ENCODE measurements around the gene MAP2K3.

Gene MAP2K3

DNA sequence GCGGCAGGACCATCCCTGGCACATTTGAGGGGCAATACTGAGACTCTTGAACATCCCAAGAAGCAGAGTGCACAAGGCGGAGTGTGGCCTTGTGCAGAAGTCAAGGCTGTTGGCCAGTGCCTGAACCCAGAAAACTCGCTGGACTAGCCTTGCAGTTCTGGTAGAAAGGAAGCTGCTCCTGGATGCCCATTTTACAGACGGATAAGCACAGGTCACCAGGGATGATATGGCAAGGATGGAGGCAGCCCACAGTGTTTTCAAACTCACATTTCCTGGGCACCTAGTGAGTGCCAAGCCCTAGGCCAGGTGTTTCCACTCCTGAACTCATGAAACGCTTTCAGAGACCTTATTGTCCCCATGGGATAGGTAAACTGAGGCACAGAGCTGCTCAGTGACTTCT lies 1.7 kb upstream of the MAP2K3 start:
- DNase-seq (ENCODE audit: low read depth) = no peak

DNA sequence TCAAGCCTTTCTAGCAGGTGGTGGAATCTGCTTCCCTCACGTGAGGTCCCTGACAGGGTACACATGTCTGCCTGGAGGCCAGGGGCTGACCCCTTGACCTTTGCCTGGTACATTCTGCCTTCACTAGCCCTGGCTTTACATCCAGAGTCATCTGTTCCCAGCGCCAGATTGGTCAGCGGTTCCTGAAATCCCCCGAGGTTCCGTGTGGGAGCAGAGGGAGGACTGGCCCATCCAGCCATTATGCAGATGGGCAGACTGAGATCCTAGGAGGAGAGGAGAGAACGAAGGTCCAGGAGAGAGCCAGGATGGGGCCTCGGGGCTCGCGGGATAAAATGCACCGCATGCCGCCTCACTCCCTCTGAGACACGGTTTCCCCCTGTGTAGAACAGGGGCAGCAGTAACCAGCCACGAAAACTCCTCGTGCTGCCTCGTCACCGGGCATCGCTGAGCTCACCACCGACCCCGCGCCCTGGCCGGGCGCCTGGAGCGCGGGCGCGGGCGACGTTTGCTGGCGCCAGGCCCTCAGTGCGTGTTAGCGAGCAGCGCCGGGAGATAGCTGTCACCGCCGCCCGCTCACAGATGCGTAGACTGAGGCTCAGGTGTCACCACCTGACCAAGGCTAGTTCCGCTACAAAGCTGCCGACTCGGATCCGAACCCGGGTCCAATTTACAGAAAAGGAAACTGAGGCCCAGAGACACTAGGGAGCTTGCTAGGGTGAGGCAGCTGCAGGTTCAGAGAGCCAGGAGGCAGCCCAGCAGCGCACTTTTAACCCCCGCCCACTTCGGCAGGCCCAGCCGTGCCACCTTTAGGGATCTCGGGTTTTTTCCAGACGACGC lies 811 bp upstream of the MAP2K3 start:
- no peak for DNase-seq (ENCODE audit: low read depth)

DNA sequence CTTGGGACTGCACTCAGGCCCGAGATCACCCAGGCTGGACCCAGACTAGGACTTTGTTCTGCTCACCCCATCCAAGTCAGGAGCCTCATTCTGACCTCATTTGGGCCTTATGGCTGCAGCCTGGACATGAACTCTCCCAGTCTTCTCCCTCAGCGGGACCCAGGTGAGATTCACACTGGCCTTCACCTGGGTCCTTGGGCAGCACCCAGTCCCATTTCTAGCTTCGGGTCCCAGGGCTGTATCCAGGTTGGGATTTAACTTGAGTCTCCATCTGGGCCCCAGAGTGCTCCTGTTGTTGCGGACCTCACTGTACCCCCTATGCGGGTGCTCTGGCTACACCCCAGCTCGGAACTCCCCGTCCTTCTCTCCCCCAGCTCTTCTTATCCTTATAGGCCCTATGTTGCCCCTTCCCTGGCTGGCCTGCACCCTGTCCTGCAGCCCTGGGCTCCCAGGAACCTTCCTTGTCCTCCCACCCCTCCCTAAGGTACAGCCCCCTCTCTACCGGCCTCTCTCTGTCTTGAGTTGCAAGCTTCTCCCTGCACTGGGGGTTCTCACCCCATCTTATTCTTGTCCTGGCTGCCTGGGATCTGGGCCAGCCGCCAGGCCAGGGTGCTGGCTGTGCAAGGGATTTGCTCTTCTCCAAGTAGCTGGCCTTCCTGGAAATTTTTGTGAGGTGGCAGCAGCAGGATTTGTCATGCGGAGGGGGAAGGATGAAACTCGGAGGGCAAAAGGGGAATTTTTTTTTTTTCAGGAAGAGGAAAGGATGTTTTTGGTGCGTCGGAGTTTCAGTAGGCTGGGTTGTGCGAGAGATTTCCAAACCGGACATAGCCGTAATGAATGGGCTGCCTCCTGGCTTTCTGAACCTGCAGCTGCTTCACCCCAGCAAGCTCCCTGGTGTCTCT lies 904 bp downstream of the MAP2K3 start:
- no peak for DNase-seq (ENCODE audit: low read depth)

DNA sequence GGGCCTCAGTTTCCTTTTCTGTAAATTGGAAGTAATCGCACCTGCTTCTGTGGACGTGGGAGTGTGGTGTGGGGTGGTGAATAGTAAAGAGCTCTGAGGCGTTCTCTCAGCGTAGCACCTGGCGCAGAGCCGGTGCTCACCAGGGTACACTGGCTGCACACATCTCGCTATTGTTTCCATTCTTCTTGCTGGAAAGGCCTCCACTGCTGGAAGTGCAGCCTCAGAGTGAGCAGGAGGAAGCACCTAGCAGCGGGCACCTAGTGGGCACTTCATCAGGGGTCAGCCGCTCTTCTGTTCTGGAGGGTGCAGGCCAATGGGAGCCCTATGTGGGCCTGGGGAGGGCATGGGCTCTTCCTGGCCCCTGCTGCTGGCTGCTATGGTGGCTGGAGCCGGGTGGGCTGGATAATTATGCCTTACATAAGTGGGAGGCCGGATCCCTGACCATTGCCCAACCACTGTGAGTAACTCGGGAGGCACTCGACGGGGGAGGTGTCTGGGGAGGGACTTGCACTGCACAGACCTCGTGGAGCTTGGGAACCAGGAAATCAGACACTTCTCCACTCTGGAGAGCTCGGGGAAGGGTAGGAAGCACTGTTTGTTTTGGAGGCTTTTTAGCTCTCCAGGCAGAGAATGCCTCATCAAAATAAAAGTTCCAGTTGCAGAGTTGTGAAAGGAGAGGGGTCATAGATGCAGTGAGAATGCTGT lies 1.7 kb downstream of the MAP2K3 start:
- no peak for DNase-seq (ENCODE audit: low read depth)

DNA sequence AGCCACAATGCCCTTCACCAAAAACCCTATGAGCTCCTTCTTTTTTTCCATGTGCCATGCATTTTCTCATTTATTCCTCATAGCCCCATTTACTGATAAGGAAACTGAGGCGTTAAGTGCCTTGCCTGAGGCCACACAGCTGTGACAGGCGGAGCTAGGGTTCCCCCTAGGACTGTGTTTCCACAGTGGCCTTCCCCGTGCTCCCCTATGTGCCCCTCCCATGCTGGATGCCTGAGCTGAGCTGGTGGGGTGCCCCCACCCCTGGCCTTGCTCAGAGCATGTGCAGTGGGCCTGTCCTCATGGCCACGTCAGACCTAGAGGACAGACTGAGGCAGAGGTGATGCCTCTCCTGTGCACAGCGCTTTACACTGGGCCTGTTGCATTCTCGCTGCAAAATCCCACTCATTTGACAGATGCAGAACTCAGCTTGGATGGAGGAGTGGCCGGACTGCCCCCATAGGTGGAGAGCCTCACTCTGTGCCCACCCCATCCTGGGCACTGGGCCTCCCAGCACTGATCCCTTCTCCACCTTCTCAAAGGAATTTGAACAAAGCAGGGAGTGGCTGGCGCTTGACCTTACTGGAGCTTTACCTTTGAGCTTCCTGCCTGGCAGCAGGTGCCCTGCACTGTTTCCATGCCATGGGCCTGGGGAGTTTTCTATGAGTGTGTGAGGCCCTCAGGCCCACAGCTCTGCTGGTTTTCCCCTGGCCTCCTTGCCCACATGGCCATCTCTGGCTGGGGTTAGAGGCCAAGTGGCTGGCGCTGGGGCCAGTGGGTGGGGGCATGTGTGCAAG lies 2.6 kb downstream of the MAP2K3 start:
- peak; percentile 19 for DNase-seq (ENCODE audit: low read depth)

DNA sequence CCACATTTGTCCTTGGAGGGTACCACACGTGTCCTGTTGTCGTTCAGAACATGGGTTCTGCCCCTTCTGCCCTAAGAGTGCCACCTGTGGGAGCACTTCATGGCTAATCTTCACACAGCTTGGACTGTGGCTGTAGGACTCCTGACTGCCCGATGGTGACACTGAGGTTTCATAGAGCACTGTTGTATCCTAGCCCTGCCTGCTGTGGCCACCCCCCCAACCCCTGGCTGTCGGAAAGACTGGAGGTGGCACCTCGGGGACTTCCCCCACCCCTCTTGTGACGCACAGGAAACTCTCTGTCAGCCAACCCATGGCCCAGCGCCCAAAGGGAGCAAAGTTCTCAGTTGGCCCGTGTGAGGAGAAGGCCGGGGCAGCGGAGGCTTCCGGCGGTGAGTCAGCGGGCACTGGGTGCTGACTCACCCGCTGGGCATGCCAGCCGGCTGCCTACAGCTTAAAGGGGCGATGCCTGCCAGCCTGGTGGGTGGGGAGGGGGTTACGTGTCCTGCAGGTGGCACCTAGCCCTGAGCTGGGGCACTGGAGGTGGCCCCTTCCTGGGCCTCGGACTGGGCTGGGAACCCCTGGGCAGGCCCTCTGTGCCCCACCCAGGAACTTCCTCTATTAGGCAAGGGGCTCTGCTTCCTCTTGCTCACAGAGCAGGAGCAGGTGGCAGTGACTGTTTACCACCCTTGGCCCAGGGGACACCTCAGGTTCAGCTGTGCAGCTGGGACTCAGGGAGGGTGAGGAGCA lies 3.4 kb downstream of the MAP2K3 start:
- DNase-seq (ENCODE audit: low read depth) = peak; percentile 93

DNA sequence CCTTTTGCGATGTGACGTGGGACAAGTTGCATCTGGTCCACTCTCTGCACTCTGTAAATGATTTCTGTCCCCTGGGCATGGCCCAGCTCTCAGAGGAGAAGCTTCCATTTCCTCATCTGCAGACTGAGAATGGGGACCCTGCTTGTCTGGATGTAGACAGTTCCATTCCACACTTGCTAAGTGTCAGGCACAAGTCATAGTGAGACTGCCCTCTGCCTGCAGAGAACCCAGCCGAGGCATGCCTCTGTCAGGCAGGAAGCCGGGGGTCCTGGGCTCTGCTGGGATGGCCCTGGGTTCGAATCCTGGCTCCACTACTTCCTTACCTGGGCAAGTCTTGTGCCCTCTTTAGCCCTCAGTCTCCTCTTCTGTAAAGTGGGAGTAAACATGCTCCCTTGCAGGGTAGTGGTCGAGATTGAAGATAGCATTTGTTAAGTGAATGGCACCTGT lies 4.1 kb downstream of the MAP2K3 start:
- peak; percentile 23 for DNase-seq (ENCODE audit: low read depth)

DNA sequence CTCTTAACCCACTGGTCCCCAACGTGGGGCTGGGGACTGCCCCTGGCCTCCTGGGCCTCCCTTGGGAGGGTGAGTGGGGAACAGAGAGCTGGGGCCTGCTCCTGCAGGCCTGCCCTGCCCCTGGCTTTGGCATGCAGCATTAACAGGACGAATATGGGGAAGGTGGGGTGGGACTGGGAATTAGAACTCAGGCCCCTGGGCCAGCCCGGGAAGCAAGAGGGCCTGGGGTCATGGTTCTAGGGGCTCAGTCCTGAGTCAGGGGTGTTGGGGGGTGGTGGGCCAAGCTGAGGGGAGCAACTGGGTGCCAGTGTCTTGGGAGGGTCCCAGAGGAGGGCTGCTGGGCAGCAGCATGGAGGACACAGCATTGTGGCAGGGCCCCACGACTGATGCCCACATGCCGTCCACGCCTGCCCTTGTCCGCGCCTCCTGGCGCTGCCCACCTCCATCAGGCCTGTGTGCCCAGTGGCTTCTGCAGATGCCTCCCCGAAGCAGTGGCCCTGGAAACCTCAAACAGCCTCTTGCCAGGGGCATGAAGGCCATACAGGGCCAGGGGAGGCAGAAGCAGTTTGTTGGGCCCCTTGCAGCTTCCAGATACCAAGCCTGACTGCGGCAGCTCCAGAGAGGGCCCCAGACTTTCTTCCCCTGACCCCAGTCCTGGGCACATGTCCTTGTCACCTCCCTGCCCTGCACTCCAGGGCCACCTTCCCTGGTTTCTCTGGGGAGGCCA lies 4.8 kb downstream of the MAP2K3 start:
- no peak for DNase-seq (ENCODE audit: low read depth)

DNA sequence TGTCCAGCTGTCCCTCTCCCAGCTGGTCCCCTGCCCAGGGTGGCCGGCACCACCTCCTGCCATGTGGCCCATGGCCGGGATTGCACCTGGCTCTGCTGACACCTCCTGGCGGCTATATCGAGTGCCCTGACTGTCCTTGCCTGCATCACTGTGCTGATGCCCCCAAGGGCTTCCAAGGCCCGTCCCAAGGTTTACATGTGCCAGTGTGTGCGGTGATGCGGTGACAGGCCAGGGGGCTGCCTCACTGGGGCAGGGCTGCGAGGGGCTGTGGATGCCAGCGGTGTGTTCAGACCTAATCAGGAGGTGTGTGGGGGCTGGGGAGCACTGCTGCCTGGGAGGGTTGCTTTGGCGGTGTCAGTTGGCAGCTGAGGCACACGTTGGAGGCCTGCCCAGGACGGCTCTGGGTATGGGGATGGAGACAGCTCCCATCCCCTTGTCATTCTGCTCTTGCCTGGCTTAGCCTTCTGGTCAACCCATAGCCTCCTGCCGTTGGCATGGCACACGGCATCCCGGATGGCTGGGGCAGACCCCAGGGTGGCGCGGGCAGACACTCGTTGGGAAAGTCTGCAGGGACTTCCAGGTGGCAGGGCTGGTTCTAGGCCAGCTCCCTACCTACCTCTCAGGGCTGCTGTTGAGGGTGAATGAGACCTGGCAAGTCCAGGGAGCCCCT lies 5.5 kb downstream of the MAP2K3 start:
- DNase-seq (ENCODE audit: low read depth) = no peak

DNA sequence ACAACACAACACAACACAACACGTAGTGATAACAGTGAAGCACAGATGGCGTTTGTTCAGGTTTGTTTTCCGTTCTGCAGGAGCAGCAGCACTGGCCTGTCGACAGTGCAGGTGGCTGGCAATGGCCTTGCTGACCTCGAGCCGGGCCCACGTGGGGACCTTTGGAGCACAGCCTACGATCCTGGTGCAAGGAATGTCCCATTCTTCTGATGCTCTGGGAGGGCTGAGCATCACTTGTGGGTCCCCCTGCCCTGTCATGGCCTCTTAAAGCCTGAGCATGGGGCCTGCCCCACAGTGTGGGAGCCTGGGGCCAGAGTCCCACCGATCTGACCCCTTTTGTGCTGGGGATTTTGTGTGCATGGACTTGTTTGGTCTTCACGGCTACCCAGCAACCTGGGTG lies 6.8 kb downstream of the MAP2K3 start:
- DNase-seq (ENCODE audit: low read depth) = no peak

DNA sequence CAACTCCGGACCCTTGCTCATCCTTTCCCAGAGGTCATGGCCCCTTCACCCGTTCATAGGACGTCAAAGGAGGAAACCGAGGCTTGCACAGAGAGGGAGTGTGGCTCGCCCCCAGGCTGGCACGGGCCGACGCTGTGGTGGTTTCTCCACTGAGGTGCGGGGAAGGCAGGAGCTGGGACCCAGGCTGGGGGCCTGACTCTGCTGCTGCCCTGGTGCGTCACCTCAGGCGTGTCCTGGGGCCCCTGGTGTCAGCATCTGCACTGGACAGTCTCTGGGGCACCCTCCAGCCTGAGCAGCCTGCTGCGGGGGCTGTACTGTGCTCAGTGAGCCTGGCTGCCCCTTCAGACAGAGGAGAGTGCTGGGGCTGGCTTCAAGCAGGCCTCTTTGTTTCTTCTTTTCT lies 7.4 kb downstream of the MAP2K3 start:
- no peak for DNase-seq (ENCODE audit: low read depth)

DNA sequence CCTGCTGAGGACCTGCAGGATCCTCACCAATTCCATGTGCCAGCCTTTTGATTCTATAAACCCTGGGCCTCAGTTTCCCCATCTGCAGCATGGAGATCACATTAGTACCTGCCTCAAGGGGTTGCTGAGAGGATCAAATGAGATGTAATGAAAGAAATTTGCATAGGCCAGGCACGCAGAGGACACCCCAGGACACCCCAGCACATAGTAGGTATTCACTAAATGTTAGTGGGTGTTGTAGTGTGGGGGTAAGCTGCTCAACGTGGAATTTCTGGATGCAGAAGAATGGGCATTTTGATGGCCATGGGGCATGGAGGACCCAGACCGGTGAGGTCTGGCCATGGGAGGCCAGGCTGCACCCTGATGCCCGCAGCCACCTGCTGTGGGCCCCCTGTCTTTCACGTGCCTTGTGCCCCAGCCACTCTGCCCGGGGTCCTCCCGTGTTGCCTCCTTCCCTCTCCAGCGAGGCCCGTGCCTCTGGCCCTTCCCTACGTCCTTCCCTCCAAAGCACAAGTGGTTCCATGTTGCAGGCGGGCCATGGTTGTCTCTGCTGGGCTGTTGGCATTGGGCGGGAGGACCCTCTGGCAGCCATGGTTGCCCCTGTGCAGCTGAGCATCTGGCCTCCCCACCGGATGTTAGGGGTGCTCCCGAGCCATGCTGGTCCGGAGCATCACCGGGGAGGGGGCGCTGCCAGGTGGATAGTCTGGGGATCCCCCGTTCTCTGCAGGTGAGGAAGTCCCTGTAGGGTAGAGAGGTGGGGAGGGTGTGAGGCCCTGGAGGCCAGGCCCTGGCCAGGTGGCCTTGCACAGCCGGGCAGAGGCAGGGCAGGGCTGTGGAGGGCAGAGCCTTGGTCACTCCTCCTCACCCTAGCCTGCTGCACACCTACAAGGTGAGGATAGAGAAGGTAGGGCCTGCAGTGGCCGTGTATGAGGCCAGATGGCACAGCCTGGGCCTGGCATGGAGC lies 8.6 kb downstream of the MAP2K3 start:
- DNase-seq (ENCODE audit: low read depth) = no peak

DNA sequence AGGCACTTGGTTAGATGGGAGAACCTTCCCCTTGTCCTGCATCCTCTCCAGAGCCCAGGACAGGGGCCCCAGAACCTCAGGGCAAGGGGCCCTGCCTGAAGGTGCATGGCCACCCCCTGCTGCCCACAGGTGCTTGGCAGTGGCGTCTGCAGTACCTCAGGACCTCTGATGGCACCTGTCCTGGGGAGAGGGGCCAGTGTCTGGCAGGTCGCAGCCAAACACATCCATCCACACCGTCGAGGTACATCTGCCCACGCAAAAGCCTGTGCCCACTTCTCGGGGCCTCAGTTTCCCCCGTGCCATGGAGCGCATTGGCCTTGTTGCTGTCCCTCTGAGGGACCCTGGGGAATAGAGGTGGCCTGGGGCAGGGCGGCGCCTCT lies 9.3 kb downstream of the MAP2K3 start:
- no peak for DNase-seq (ENCODE audit: low read depth)

DNA sequence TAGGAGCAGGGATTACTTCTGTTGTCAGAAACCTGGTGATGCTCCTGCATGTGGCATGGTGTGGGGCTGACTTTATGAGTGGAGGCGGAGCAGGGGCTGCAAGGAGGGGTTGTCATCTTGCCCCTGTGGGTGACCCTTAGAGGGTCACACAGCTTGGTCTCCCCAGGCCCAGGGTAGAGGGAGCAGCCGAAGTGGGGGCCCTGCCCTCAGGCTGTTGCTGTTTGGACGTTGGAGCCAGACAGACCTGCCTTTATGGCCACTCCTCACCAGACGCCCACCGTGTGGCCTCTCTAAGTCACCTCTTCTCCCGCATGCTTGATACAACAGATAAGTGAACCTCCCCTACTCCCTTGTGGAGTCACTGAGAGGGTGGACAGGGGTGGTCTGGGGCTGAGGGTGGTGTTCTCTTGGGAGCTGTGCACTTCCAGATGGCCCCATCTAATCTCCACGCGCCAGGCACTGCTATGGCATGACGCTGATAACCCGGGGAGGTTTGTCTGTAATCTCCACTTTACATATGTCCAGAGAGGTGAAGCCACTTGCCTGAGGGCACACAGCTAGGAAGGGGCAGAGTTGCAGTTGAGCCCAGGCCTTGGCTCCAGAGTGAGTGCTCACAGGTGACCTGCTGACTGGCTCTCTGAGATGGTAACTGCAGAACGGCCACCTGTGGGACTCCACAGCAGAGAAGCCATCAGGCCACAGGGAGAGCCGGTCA lies 10.0 kb downstream of the MAP2K3 start:
- no peak for DNase-seq (ENCODE audit: low read depth)

DNA sequence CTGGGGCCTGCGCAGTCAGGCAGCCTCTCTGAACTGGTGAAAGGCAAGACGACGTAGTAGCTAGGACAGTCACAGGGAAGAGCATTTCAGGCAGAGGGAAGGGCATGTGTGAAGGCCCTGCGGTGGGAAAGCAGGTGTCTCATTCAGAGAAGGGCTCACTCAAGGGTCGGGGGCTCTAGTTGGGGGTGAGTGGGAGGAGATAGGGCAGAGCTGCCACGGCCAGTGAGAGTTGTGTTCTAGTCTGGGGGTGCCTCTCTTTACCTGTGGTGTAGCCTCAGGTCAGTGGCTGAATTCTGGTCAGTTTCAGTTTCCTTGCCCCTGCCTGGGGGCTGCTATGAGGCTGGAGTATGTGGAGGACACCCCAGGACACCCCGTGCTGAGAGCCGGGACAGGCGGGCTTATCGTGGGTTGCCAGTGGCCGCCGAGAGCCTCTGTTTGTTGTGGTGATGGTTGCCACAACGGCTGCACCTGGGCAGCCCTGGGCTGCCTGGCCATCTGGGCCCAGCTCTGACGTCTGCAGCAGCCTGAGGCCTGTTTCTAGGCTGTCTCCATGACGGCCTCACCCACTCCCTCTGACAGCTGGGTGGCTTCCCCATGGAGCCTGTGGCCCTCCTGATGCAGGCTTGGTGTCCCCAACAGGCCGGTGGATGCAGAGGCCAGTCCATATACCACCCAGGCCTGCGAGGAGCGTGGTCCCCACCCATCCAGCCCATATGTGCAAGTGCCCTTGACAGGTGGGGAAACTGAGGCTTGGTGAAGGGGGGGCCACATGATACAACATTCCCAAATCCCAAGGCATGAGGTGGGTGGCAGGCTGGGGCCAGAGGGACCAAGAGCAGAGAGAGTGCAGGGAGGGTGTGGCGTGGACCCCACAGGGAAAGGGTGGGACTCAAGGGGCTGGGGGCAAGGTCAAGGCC lies 10.8 kb downstream of the MAP2K3 start:
- DNase-seq (ENCODE audit: low read depth) = no peak

DNA sequence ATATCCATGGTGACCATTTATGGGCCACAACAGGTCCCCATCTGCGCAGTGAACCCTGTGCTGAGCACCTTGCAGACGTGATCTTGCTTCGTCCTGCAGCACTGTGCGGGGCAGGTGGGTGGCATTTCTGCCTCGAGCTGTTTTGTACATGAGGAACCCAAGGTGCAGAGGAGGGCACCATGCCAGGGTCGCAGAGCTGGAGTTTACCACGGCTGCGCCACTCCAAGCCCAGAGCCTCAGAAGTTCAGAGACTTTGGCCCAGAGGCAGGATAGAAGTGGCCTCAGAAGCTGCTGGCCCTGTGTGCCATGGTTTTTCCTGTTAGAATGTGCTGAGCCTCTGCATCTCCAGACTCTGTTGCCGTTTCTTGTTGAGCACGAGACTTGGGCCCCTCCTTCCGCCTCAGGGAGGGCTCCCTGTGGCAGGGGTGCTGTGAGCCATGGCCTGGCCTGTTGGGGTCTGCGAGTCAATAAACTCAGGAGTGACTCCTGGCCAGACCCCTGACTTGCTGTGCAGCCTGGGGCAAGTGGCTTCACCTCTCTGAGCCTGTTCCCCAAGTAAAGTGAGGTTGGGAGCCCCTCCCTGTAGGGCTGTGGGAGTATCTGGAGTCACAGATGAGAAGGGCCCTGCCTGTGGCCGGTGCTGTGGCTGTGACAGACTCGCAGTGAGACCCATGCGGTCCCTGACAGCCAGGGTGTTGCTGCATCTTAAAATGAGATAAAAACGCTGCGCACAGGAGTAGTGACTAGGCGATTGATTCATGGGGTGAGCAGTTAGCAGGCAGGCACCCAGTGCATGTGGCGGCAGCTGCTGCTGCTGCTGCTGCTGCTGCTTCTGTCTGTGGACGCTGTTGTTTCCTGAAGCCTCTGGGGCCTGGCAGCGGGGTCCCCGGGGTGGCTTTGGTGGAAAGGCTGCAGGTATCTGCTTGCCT lies 11.8 kb downstream of the MAP2K3 start:
- no peak for DNase-seq (ENCODE audit: low read depth)

All from stimulated activated CD8-positive, alpha-beta memory T cell treated with anti-CD3 and anti-CD28 coated beads, Interleukin-4, amount 100 ng/mL, for 24 hours (primary cell).